A549 (cell line): ENCODE data around the gene CPED1.

Experiments
- ESRRA ChIP-seq: fragments of 150-350 bp; IDR thresholded peaks from 2 replicates; pipeline ENCODE4 v1.6.1; 2014; ENCODE audit warnings: mild to moderate bottlenecking, low read length, borderline replicate concordance
- POLR2A ChIP-seq: IDR thresholded peaks from 2 replicates; pipeline ENCODE4 v1.6.1; 2012; ENCODE audit warnings: mild to moderate bottlenecking, low read length
- RNF2 ChIP-seq: fragments of 200-600 bp; sonication (generic); IDR thresholded peaks from 2 replicates; pipeline ENCODE4 v1.6.1; 2016; ENCODE audit warnings: low read depth, mild to moderate bottlenecking, antibody characterized with exemption, moderate library complexity, borderline replicate concordance
- TF ChIP-seq, protein P1 (sequence below): fragments of 450-650 bp; IDR thresholded peaks from 2 replicates; pipeline ENCODE4 v1.6.1; 2014; ENCODE audit warnings: antibody characterized with exemption
- TF ChIP-seq, protein P2 (sequence below): fragments of >200 bp; sonication (Bioruptor Twin); formaldehyde crosslinking; IDR thresholded peaks from 3 replicates; pipeline ENCODE4 v1.5.1; 2016

DNA sequence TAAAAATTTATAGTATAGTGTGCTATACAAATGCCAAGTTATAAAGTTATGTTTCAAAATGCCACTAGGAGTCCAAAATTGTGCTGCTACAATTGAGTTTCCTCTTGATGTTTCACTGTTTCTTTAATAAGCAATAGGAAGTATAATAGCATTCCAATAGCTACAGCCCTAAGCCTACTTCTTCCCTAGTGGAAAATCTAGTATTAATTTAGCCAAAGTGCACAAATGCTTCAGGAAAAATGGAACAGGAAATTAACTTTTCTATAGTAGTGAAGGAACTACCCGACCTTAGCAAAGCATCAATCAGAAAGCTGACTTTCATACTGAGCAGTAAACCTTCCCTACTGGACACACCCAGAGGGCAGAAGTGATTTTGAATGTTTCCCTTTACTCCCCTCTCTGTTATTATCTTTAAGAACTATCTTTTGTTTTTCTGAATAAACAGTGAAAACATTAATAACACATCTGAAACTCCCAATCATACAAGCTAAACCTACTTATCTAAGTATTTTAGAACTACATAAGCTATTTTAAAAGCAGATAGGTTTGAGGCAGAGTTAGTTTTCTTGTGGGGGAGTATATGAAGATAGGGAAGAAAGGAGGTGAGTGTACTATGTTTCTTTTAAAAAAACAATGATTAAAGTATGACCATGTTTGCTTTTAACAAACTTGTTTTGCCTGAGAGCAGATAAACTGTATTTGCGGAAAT lies 13.7 kb downstream of the CPED1 start:
- TF ChIP-seq ESRRA (no peak), POLR2A (no peak), RNF2 (no peak)
- TF ChIP-seq, protein P1, sequence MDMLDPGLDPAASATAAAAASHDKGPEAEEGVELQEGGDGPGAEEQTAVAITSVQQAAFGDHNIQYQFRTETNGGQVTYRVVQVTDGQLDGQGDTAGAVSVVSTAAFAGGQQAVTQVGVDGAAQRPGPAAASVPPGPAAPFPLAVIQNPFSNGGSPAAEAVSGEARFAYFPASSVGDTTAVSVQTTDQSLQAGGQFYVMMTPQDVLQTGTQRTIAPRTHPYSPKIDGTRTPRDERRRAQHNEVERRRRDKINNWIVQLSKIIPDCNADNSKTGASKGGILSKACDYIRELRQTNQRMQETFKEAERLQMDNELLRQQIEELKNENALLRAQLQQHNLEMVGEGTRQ = no peak
- TF ChIP-seq, protein P2, sequence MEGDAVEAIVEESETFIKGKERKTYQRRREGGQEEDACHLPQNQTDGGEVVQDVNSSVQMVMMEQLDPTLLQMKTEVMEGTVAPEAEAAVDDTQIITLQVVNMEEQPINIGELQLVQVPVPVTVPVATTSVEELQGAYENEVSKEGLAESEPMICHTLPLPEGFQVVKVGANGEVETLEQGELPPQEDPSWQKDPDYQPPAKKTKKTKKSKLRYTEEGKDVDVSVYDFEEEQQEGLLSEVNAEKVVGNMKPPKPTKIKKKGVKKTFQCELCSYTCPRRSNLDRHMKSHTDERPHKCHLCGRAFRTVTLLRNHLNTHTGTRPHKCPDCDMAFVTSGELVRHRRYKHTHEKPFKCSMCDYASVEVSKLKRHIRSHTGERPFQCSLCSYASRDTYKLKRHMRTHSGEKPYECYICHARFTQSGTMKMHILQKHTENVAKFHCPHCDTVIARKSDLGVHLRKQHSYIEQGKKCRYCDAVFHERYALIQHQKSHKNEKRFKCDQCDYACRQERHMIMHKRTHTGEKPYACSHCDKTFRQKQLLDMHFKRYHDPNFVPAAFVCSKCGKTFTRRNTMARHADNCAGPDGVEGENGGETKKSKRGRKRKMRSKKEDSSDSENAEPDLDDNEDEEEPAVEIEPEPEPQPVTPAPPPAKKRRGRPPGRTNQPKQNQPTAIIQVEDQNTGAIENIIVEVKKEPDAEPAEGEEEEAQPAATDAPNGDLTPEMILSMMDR = no peak
